ENCODE data around the gene ILF2.

GRCh38 chr1:153687346-153688125, 16.7 kb upstream of the ILF2 start:
- TF ChIP-seq, protein P1, sequence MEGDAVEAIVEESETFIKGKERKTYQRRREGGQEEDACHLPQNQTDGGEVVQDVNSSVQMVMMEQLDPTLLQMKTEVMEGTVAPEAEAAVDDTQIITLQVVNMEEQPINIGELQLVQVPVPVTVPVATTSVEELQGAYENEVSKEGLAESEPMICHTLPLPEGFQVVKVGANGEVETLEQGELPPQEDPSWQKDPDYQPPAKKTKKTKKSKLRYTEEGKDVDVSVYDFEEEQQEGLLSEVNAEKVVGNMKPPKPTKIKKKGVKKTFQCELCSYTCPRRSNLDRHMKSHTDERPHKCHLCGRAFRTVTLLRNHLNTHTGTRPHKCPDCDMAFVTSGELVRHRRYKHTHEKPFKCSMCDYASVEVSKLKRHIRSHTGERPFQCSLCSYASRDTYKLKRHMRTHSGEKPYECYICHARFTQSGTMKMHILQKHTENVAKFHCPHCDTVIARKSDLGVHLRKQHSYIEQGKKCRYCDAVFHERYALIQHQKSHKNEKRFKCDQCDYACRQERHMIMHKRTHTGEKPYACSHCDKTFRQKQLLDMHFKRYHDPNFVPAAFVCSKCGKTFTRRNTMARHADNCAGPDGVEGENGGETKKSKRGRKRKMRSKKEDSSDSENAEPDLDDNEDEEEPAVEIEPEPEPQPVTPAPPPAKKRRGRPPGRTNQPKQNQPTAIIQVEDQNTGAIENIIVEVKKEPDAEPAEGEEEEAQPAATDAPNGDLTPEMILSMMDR (IDR thresholded peaks at IDR 0.05), result no peak
- no peak for TF ChIP-seq SIN3A (IDR thresholded peaks at IDR 0.05; ENCODE audit: borderline replicate concordance, insufficient read depth, low read depth, low read length)
- no peak for TF ChIP-seq REST (IDR thresholded peaks at IDR 0.05; ENCODE audit: insufficient read depth in 1 of 2, low read depth in 2 of 2, low read length in 1 of 2)
- TF ChIP-seq POLR2AphosphoS5 (IDR thresholded peaks at IDR 0.05; ENCODE audit: low read depth, low read length), result no peak
- TF ChIP-seq TCF7L2 (IDR thresholded peaks at IDR 0.05; ENCODE audit: low read depth, low read length), result no peak

Measured in Panc1 (cell line).